ENCODE measurements around the gene DOCK10. TPM values are rescaled to one million over a fixed set of nuclear protein-coding genes. Genes with fewer than 3 reads are reported as not detected.
A peak's percentile ranks its signal among the peaks of the same experiment; 100 is the strongest.

DOCK10 gene
- total RNA-seq, 1 experiment from 2014 or later: 0.96 TPM

- Mint-ChIP-seq H3K36me3 (ENCODE audit: insufficient read depth, unreplicated experiment) (no peaks in the 10 kb centered on the region), H3K4me3 (ENCODE audit: unreplicated experiment) (no peak overlapping the region), H3K27ac (ENCODE audit: low read depth, unreplicated experiment) (peak overlapping the region; percentile 35), H3K27me3 (ENCODE audit: insufficient read depth, unreplicated experiment) (no peaks in the 10 kb centered on the region), H3K4me1 (ENCODE audit: insufficient read depth, unreplicated experiment) (peaks cover 7% of the 10 kb centered on the region), H3K9me3 (ENCODE audit: unreplicated experiment) (no peaks in the 10 kb centered on the region)
- intact Hi-C loops (cut with micrococcal nuclease): no loop called here
- ChIA-PET CTCF (interaction anchor here (0.6 to 1.5 kb wide), 3 partner anchors 13 to 144 kb away, joined by 3 to 5 read pairs (median 4); no protein-coding TSS in a partner anchor), POLR2A (interaction anchor here (1.2 to 3.4 kb wide), 7 partner anchors 8 to 50 kb away, joined by 4 to 26 read pairs (median 9); no protein-coding TSS in a partner anchor)
- no TSS peak for BruUV-seq (replicated peaks)
- TF ChIP-seq, protein P1, sequence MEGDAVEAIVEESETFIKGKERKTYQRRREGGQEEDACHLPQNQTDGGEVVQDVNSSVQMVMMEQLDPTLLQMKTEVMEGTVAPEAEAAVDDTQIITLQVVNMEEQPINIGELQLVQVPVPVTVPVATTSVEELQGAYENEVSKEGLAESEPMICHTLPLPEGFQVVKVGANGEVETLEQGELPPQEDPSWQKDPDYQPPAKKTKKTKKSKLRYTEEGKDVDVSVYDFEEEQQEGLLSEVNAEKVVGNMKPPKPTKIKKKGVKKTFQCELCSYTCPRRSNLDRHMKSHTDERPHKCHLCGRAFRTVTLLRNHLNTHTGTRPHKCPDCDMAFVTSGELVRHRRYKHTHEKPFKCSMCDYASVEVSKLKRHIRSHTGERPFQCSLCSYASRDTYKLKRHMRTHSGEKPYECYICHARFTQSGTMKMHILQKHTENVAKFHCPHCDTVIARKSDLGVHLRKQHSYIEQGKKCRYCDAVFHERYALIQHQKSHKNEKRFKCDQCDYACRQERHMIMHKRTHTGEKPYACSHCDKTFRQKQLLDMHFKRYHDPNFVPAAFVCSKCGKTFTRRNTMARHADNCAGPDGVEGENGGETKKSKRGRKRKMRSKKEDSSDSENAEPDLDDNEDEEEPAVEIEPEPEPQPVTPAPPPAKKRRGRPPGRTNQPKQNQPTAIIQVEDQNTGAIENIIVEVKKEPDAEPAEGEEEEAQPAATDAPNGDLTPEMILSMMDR (IDR thresholded peaks at IDR 0.05; ENCODE audit: unreplicated experiment): no peak
- peak; percentile 43 for DNase-seq (ENCODE audit: unreplicated experiment)
Observed at GRCh38 chr2:224860786-224861185, 181.5 kb downstream of the DOCK10 start.

- ChIA-PET CTCF (interaction anchor here (0.7 to 1.2 kb wide), 2 partner anchors 97 to 150 kb away, joined by 3 to 4 read pairs; no protein-coding TSS in a partner anchor), POLR2A (interaction anchor here (0.6 to 1.1 kb wide), 2 partner anchors 31 to 69 kb away, joined by 4 read pairs; no protein-coding TSS in a partner anchor)
Observed at GRCh38 chr2:224851811-224852210, 190.5 kb downstream of the DOCK10 start.

DNA sequence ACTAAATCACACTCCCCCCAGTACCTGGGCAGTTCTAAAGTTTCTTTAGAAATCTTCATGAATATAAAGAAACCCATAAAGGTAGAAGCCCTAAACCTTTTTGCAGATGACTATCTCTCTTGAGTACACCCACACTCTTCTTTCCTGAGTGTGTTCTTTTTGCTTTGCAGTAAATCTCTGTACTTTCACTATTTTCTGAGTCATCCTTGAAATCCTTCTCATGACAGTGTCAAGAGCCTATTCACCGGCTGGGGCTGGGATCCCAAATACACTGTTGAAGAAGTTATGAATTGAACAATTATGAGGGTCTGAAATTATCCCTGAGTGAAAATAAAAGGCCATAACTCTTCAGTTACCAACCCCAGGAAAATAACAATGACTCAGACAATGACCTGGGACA, 192.2 kb downstream of the DOCK10 start:
- H3K27me3 Mint-ChIP-seq (ENCODE audit: insufficient read depth, unreplicated experiment): no peaks in the 10 kb centered on the region
- POLR2A ChIA-PET: interaction anchor here (1.0 to 3.3 kb wide), 4 partner anchors 11 to 123 kb away, joined by 3 to 26 read pairs (median 14); no protein-coding TSS in a partner anchor
- peaks cover 7% of the 10 kb centered on the region for H3K36me3 Mint-ChIP-seq (ENCODE audit: insufficient read depth, unreplicated experiment)
- intact Hi-C loops (cut with micrococcal nuclease): no loop called here
- TF ChIP-seq, protein P1 (IDR thresholded peaks at IDR 0.05; ENCODE audit: unreplicated experiment): no peak
- no peak for DNase-seq (ENCODE audit: unreplicated experiment)
- H3K4me3 Mint-ChIP-seq (ENCODE audit: unreplicated experiment): no peak overlapping the region
- peaks cover 17% of the 10 kb centered on the region for H3K4me1 Mint-ChIP-seq (ENCODE audit: insufficient read depth, unreplicated experiment)
- BruUV-seq (replicated peaks): no TSS peak
- CTCF ChIA-PET: no interaction called here
- no peak overlapping the region for H3K27ac Mint-ChIP-seq (ENCODE audit: low read depth, unreplicated experiment)
- no peaks in the 10 kb centered on the region for H3K9me3 Mint-ChIP-seq (ENCODE audit: unreplicated experiment)

More at GRCh38 chr2:224851811-224852210, 190.5 kb downstream of the DOCK10 start:
- no peak overlapping the region for H3K27ac Mint-ChIP-seq (ENCODE audit: low read depth, unreplicated experiment)
- intact Hi-C loops (cut with micrococcal nuclease): no loop called here
- BruUV-seq (replicated peaks): no TSS peak
- H3K4me3 Mint-ChIP-seq (ENCODE audit: unreplicated experiment): no peak overlapping the region
- H3K9me3 Mint-ChIP-seq (ENCODE audit: unreplicated experiment): no peaks in the 10 kb centered on the region
- TF ChIP-seq, protein P1 (IDR thresholded peaks at IDR 0.05; ENCODE audit: unreplicated experiment): no peak
- no peak for DNase-seq (ENCODE audit: unreplicated experiment)
- peaks cover 17% of the 10 kb centered on the region for H3K4me1 Mint-ChIP-seq (ENCODE audit: insufficient read depth, unreplicated experiment)
- H3K36me3 Mint-ChIP-seq (ENCODE audit: insufficient read depth, unreplicated experiment): no peaks in the 10 kb centered on the region
- H3K27me3 Mint-ChIP-seq (ENCODE audit: insufficient read depth, unreplicated experiment): no peaks in the 10 kb centered on the region

- H3K27me3 Mint-ChIP-seq (ENCODE audit: insufficient read depth, unreplicated experiment): no peaks in the 10 kb centered on the region
- no peak for DNase-seq (ENCODE audit: unreplicated experiment)
- H3K27ac Mint-ChIP-seq (ENCODE audit: low read depth, unreplicated experiment): no peak overlapping the region
- TF ChIP-seq, protein P1 (IDR thresholded peaks at IDR 0.05; ENCODE audit: unreplicated experiment): no peak
- H3K4me1 Mint-ChIP-seq (ENCODE audit: insufficient read depth, unreplicated experiment): peaks cover 17% of the 10 kb centered on the region
- BruUV-seq (replicated peaks): no TSS peak
- intact Hi-C loops (cut with micrococcal nuclease): no loop called here
- no peaks in the 10 kb centered on the region for H3K9me3 Mint-ChIP-seq (ENCODE audit: unreplicated experiment)
- H3K36me3 Mint-ChIP-seq (ENCODE audit: insufficient read depth, unreplicated experiment): peaks cover 7% of the 10 kb centered on the region
- CTCF ChIA-PET: interaction anchor here (0.7 to 1.1 kb wide), 3 partner anchors 153 to 434 kb away, joined by 3 to 7 read pairs (median 3); no protein-coding TSS in a partner anchor
- POLR2A ChIA-PET: interaction anchor here (1.0 to 3.3 kb wide), 8 partner anchors 11 to 155 kb away, joined by 3 to 26 read pairs (median 8); no protein-coding TSS in a partner anchor
- no peak overlapping the region for H3K4me3 Mint-ChIP-seq (ENCODE audit: unreplicated experiment)
Observed at GRCh38 chr2:224849264-224849663, 193.0 kb downstream of the DOCK10 start.

All from MCF 10A (cell line).